Uterus (tissue), 2 donors: Measurements from ENCODE around the gene AQR.

Experiments
- POLR2A ChIP-seq, 2 donors: fragments of 450-650 bp; IDR thresholded peaks; one replicate each; pipeline ENCODE4 v1.6.1; 2016; ENCODE audit warnings: antibody characterized with exemption in 2 of 2, mild to moderate bottlenecking in 1 of 2, moderate library complexity in 1 of 2
- TF ChIP-seq, protein P1 (sequence below), 4 experiments: fragments of 200-600 bp in 2 of 4; fragments of 450-650 bp in 2 of 4; sonication (generic) in 2 of 4; IDR thresholded peaks; one replicate each; pipeline ENCODE4 v1.5.1; 2016 to 2019; ENCODE audit warnings: antibody characterized with exemption in 4 of 4, mild to moderate bottlenecking in 2 of 4, moderate library complexity in 1 of 4

DNA sequence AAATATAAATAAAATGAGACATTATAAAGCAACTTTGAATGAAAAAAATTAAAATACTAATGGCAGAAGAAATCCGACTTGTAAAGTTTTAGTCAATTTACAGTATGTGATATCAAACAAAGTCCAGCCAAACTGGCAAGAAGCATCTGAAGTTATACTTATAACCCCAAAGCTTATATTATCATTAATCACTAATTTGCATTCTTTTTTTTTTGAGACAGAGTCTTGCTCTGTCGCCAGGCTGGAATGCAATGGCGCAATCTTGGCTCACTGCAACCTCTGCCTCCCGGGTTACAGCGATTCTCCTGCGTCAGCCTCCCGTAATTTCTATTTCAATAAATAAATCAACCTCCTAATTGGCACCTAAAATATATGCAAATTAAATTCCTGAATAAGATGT lies 80.1 kb downstream of the AQR start:
- TF ChIP-seq, protein P1, sequence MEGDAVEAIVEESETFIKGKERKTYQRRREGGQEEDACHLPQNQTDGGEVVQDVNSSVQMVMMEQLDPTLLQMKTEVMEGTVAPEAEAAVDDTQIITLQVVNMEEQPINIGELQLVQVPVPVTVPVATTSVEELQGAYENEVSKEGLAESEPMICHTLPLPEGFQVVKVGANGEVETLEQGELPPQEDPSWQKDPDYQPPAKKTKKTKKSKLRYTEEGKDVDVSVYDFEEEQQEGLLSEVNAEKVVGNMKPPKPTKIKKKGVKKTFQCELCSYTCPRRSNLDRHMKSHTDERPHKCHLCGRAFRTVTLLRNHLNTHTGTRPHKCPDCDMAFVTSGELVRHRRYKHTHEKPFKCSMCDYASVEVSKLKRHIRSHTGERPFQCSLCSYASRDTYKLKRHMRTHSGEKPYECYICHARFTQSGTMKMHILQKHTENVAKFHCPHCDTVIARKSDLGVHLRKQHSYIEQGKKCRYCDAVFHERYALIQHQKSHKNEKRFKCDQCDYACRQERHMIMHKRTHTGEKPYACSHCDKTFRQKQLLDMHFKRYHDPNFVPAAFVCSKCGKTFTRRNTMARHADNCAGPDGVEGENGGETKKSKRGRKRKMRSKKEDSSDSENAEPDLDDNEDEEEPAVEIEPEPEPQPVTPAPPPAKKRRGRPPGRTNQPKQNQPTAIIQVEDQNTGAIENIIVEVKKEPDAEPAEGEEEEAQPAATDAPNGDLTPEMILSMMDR (IDR thresholded peaks at IDR 0.05) = no peak
- no peak for TF ChIP-seq POLR2A (IDR thresholded peaks at IDR 0.05)
